GM12873 (cell line): Measurements from ENCODE around the gene RPTOR.

Experiments used
- TF ChIP-seq, protein P1 (sequence below): IDR thresholded peaks from 2 replicates; pipeline ENCODE4 v1.5.1; 2012; ENCODE audit warnings: low read depth, mild to moderate bottlenecking, moderate library complexity, low read length, control low read depth; ENCODE audit not compliant: insufficient read depth; ENCODE audit errors: missing control alignments

Gene RPTOR

DNA sequence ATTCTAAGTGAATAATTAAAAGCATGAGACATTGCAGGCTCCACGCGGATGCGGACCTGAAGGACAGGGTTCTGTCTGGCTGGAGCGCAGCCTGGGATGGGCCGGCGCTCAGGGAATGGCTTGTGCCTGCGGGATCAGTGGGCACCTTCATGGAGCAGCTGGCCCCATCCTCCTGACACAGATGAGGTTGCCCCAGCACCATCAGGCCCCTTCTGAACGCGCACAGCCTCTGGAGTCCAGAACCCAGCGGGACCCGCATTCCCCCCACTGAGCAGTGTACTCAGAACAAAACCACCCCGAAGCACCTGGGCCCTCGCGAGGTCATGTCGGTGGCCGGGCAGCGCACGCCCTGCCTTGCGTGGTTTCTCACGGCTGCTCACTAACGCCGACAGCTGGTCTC lies 376.5 kb downstream of the RPTOR start:
- TF ChIP-seq, protein P1, sequence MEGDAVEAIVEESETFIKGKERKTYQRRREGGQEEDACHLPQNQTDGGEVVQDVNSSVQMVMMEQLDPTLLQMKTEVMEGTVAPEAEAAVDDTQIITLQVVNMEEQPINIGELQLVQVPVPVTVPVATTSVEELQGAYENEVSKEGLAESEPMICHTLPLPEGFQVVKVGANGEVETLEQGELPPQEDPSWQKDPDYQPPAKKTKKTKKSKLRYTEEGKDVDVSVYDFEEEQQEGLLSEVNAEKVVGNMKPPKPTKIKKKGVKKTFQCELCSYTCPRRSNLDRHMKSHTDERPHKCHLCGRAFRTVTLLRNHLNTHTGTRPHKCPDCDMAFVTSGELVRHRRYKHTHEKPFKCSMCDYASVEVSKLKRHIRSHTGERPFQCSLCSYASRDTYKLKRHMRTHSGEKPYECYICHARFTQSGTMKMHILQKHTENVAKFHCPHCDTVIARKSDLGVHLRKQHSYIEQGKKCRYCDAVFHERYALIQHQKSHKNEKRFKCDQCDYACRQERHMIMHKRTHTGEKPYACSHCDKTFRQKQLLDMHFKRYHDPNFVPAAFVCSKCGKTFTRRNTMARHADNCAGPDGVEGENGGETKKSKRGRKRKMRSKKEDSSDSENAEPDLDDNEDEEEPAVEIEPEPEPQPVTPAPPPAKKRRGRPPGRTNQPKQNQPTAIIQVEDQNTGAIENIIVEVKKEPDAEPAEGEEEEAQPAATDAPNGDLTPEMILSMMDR, result no peak

DNA sequence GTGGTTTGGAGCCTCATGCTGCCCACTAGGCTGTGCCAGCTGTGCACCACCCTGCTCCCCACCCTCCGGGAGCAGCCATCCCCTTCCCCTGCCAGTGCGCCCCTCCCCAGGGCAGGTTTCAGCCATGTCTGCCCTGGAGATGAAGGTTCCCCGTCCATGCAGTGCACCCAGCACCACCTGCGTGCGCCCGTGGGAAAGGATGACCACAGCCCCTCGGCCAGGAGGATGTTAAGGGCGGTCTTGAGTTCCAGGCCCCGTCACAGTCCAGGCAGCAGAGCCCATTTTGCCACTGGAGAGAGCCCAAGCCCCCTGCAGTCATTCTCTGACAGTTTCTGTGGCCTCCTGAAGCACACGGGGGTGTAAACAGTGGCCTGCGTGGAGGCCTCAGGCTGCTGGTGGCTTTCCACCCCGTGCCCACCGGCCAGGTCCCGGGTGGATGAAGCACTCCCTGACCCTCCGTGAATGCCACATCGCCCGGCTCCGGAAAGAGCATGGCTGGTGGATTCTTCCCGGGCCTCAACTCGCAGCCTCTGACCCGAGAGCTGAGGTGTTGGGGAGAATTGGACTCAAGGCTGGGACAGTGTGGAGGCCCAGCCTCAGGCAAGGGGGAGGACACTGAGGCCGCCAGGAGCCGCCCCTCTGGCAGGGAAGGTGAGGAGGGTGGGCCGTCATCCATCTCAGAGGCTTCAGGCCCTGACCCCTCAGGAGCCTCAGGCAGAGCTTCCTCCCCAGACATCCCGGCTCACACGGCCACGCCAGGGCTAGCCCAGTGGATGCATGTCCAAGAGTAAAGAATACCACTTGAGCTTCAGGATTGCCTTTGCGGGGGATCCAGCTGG lies 377.3 kb downstream of the RPTOR start:
- TF ChIP-seq, protein P1, result no peak

DNA sequence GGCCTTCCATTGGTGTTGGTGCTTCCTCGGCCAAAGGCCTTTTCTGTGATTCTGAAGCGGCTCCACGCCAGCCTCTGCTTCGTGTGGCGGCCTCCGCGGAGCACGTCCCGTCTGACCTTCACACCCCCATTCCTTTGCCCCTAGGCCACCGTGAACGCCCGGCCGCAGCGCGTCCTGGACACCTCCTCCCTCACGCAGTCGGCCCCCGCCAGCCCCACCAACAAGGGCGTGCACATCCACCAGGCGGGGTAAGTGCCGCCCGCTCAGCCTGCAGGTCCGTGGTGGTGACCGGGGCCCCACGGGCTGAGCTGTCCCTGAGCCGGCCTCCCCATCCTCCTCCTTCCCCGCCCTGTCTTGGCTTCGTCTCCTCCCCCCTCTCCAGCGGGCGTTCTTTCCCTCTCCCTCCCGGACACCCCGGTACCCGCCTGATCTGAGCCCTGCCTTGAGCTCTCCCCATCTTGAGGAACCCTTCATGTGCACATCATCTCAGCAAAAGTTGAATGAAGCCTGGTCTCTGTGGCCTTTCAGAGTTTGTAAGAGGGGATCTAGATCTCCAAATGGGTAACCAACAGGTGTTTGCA lies 378.0 kb downstream of the RPTOR start:
- TF ChIP-seq, protein P1, result no peak

DNA sequence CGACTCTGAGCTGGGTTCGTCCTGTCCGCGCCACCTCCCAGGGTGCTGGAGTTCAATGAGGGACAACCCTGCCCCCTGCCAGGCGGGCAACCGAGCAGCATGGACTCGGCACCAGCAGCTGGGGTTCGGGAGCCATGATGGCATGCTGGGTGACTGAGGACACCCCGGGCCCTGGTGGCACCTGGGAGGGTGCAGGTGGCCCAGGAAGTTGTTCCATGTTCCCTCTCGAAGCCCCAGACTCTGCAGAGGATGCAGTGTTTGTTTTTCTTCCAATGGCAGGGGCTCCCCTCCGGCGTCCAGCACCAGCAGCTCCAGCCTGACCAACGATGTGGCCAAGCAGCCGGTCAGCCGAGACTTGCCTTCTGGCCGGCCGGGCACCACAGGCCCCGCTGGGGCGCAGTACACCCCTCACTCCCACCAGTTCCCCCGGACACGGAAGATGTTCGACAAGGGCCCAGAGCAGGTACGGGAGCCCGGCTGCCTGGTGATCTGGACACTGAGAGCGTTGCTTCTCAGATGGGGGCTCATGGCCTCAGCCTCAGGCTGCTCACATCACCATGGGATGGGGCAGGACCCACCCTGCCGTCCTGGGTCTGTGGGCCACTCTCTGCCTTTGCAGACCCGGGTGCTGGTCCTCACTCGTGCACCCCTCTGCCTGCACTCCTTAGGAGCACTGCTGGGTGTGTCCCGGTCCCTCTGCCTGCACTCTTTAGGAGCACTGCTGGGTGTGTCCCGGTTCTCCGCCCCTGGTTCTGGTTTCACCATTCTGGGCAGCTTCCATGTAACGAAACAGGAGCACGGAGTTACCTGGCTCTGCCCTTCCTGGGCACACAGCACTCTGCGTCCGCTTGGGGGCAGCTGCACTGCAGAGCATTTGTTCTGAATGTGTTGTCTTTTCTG lies 378.8 kb downstream of the RPTOR start:
- TF ChIP-seq, protein P1, result no peak

DNA sequence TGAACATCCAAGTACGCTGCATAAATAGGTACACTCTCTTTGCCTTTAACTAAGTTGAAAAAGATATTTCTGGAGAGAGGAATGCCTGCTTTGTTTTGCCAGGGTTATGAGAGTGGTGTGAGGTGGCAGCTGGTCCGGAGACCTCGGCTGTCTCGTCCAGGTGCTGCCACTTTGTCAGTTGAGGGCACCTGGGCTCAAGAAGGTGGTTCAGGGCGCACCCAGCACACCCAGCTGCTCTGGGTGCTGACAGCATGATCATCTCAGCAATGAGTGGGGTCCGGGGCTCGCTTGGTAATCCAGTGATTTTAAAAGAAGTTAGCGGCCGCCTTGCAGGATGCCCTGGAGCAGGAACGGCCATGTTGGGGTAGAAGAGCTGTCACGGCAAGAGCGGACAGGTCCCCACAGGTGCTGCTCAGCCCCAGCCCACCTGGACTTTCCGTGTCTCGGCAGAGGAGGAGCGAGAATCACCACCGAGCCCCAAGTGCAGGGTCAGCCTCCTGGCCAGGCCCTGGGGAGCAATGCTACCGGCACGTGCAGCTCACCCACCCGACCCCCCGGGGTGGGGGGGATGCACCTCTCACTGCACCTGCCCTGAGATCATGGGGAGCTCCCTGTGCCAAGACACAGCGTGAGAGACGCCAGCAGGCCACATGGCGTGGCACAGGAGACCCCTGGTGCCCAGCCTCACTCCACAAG lies 379.6 kb downstream of the RPTOR start:
- TF ChIP-seq, protein P1, result no peak

DNA sequence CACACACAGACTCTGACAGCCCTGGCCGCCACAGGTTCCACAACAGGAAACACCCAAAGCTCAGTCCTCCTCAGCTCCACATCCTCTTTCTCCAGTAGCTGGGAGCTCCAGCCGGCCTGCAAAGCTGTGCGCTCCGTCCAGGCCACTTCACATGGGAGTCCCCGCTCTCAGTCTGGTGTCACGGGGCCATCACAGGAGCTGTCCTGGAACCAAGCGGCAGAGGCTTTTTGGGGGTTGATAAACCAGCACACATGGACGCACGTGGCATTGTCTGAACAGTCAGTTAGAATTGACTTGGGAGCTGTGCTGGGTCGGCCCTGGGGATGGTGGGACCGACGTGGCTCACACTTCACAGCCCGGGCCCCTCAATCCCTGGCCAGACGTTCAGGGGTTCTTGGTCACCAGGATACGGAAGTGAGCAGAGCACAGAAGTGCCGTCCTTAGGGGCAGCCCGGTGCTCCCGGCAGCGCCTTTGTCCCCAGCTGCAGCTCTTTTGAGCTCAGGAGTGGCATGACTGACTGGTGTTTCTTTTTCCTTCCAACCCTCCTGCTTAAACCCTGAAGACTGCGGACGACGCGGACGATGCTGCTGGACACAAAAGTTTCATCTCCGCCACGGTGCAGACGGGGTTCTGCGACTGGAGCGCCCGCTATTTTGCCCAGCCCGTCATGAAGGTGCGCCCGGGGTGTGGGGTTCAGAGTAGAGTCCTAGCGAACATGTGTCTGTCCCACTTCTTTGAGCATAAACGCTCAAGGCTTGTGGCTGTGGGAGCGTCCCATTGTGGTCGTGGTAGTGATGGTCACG lies 380.4 kb downstream of the RPTOR start:
- TF ChIP-seq, protein P1, result no peak
